Psoas muscle (tissue), 8 donors: ENCODE data around the gene MRPL27. TPM values are rescaled to one million over a fixed set of nuclear protein-coding genes. Genes with fewer than 3 reads are reported as not detected.
"Not testable (repeated sequence)": the region's sequence is repeated elsewhere in the genome, so short reads cannot be mapped to it uniquely, and the experiment has no call there.

ENCODE experiments used
- ATAC-seq, 4 donors: fragments of 200-7000 bp; cut with Tn5 transposase; one replicate each; pipeline ENCODE4 v1.9.1; 2020; ENCODE audit warnings: moderate library complexity in 3 of 4, mild to moderate bottlenecking in 2 of 4
- DNase-seq, 2 donors: peaks; one replicate each; pipeline ENCODE4 v3.0.0-alpha.2; 2020
- H3K27ac ChIP-seq: fragments of 200-600 bp; one replicate; pipeline ENCODE4 v1.8.0; 2022
- H3K27me3 ChIP-seq, 3 donors: fragments of 200-600 bp in 1 of 3; one replicate each; pipeline versions ENCODE4 v1.6.1 to v1.8.0; 2013 to 2022; ENCODE audit warnings: low read length in 2 of 3, mild to moderate bottlenecking in 2 of 3, moderate library complexity in 1 of 3; ENCODE audit not compliant: insufficient read depth in 3 of 3
- H3K36me3 ChIP-seq, 2 donors: fragments of 200-600 bp in 1 of 2; one replicate each; pipeline versions ENCODE4 v1.6.1 to v1.8.0; 2013 to 2022; ENCODE audit warnings: low read depth in 1 of 2, mild to moderate bottlenecking in 1 of 2, moderate library complexity in 1 of 2; ENCODE audit not compliant: insufficient read depth in 1 of 2
- H3K4me1 ChIP-seq: fragments of 200-600 bp; one replicate; pipeline ENCODE4 v1.8.0; 2022
- H3K4me3 ChIP-seq: fragments of 200-600 bp; one replicate; pipeline ENCODE4 v1.8.0; 2022; ENCODE audit warnings: mild to moderate bottlenecking
- H3K9me3 ChIP-seq: fragments of 200-600 bp; one replicate; pipeline ENCODE4 v1.8.0; 2022
- CTCF ChIP-seq: fragments of 200-600 bp; IDR thresholded peaks from one replicate; pipeline ENCODE4 v1.8.0; 2022; ENCODE audit warnings: antibody characterized with exemption
- WGBS, 3 donors: extraction: QIAGEN DNeasy Blood & Tissue Kit; methylation state at CpG; one replicate each; pipeline versions ENCODE4 v1.1.6 to v1.1.7; 2013; 5-methylcytosine and 5-hydroxymethylcytosine counted together
- intact Hi-C, 2 donors: fragments of 100-400 bp; cut with DNase I; formaldehyde crosslinking; loops; one replicate each; pipeline versions ENCODE4 v1.11.0 to v1.14.2; 2022
- polyA plus RNA-seq, 3 donors: library from polyadenylated mRNA; stranded (reverse); fragments of 200-250 nt; gene quantifications; one replicate each; pipeline ENCODE4 v1.2.3, GENCODE V29; 2013
- total RNA-seq, 4 donors: library from RNA; stranded (reverse); fragmentation: NEBNext Ultra II Directional in 2 of 4; extraction: Animal tissue kit (Norgen Biotek cat#: 25700) in 2 of 4; gene quantifications; one replicate each; pipeline versions ENCODE4 v1.2.1 to v1.2.4, GENCODE V29; 2021 to 2023
- donor health status: healthy with polysubstance abuse.
- donor health status: DM: no; HTN: no; CAD: no; lungs with moderate emphysema.
- donor health status: Bipolar disorder and iron deficiency.
- donor health status: healthy.
- donor health status: DM: yes; HTN: yes; CAD: no.
- donor health status: DM: no; HTN: no; CAD: no.
- donor health status: DM: no; HTN: no; CAD: no.
- donor health status: DM: yes; HTN: yes; CAD: no.

The MRPL27 gene
- total and polyA plus RNA-seq, 7 donors, result 70.7 to 468 (median 128) TPM

GRCh38 chr17:50414808-50415207 is 41.8 kb upstream of the MRPL27 start:
- intact Hi-C loops, result no loop called here

GRCh38 chr17:50412188-50412732 is 39.3 kb upstream of the MRPL27 start:
- 84 to 90% (median 85%) methylated on average over 4 of the region's 4 CpGs for WGBS, 3 donors
- H3K27me3 ChIP-seq, result no peaks in the 10 kb centered on the region
- no peak for DNase-seq
- intact Hi-C loops, result no loop called here
- H3K4me1 ChIP-seq, result no peaks in the 10 kb centered on the region
- H3K9me3 ChIP-seq, result no peaks in the 10 kb centered on the region
- TF ChIP-seq CTCF, result no peak
- no peaks in the 10 kb centered on the region for H3K36me3 ChIP-seq
- H3K27ac ChIP-seq, result no peak overlapping the region
- no peak for ATAC-seq
- no peak overlapping the region for H3K4me3 ChIP-seq

More at GRCh38 chr17:50414808-50415207, 41.8 kb upstream of the MRPL27 start:
- Histone ChIP-seq H3K9me3 (no peaks in the 10 kb centered on the region), H3K4me1 (no peaks in the 10 kb centered on the region), H3K27ac (no peak overlapping the region), H3K4me3 (no peak overlapping the region), H3K27me3 (no peaks in the 10 kb centered on the region), H3K36me3 (no peaks in the 10 kb centered on the region)
- DNase-seq (no peak), ATAC-seq (no peak)
- no peak for TF ChIP-seq CTCF
- WGBS, 3 donors, result 75 to 83% (median 77%) methylated on average over 3 of the region's 3 CpGs

- H3K4me1 ChIP-seq, result no peaks in the 10 kb centered on the region
- no peaks in the 10 kb centered on the region for H3K9me3 ChIP-seq
- TF ChIP-seq CTCF, result no peak
- H3K27me3 ChIP-seq, result no peaks in the 10 kb centered on the region
- H3K36me3 ChIP-seq, result no peaks in the 10 kb centered on the region
- H3K27ac ChIP-seq, result no peak overlapping the region
- DNase-seq (no peak), ATAC-seq (no peak)
- intact Hi-C loops, result no loop called here
- H3K4me3 ChIP-seq, result no peak overlapping the region
- 65 to 81% (median 67%) methylated on average over 4 of the region's 4 CpGs for WGBS, 3 donors
These were observed 34.9 kb upstream of the MRPL27 start for GRCh38 chr17:50407921-50408320.

GRCh38 chr17:50406578-50406977 is 33.6 kb upstream of the MRPL27 start:
- no peak for TF ChIP-seq CTCF
- no peak for DNase-seq

GRCh38 chr17:50405351-50405750 is 32.4 kb upstream of the MRPL27 start:
- not testable (repeated sequence) for H3K4me1 ChIP-seq

More at GRCh38 chr17:50406578-50406977, 33.6 kb upstream of the MRPL27 start:
- intact Hi-C loops, result no loop called here
- Histone ChIP-seq H3K27ac (no peak overlapping the region), H3K36me3 (no peaks in the 10 kb centered on the region), H3K27me3 (no peaks in the 10 kb centered on the region), H3K9me3 (no peaks in the 10 kb centered on the region), H3K4me1 (no peaks in the 10 kb centered on the region), H3K4me3 (no peak overlapping the region)
- 70 to 79% (median 70%) methylated on average over 5 of the region's 5 CpGs for WGBS, 3 donors
- no peak for ATAC-seq

GRCh38 chr17:50399591-50399990 is 26.6 kb upstream of the MRPL27 start:
- intact Hi-C loops, H3K9me3 ChIP-seq, ATAC-seq, H3K27ac ChIP-seq, H3K36me3 ChIP-seq, DNase-seq, H3K27me3 ChIP-seq, H3K4me3 ChIP-seq: not testable (repeated sequence)
- H3K4me1 ChIP-seq, result peaks cover 17% of the 10 kb centered on the region
- WGBS, 3 donors, result 91 to 94% (median 92%) methylated on average over 8 of the region's 8 CpGs

More at GRCh38 chr17:50405351-50405750, 32.4 kb upstream of the MRPL27 start:
- H3K36me3 ChIP-seq, H3K9me3 ChIP-seq, ATAC-seq, H3K27me3 ChIP-seq, intact Hi-C loops, H3K27ac ChIP-seq, H3K4me3 ChIP-seq, DNase-seq: not testable (repeated sequence)
- WGBS, 3 donors, result 80 to 85% (median 84%) methylated on average over 4 of the region's 4 CpGs

- H3K9me3 ChIP-seq, H3K27ac ChIP-seq, intact Hi-C loops, ATAC-seq, H3K27me3 ChIP-seq, DNase-seq, H3K4me3 ChIP-seq: not testable (repeated sequence)
- 97 to 100% (median 98%) methylated on average over 3 of the region's 3 CpGs for WGBS, 3 donors
- Histone ChIP-seq H3K4me1 (peaks cover 17% of the 10 kb centered on the region), H3K36me3 (peaks cover 10 to 14% of the 10 kb centered on the region in 2 donors)
These were observed 25.7 kb upstream of the MRPL27 start for GRCh38 chr17:50398672-50399071.
